Endometrial microvascular endothelial cells (primary cell): ENCODE measurements around the gene CCNL2. TPM values are rescaled to one million over a fixed set of nuclear protein-coding genes. Genes with fewer than 3 reads are reported as not detected.
"Not testable (repeated sequence)": the region's sequence is repeated elsewhere in the genome, so short reads cannot be mapped to it uniquely, and the experiment has no call there.

Experiments
- in situ Hi-C: cut with HindIII; loops from 2 replicates; pipeline ENCODE4 v1.10.0; 2017; ENCODE audit warnings: low sequenced_read_pairs, low pct_unique_long_range_greater_than_20kb; ENCODE audit errors: inconsistent ontology term
- total RNA-seq: library from RNA; depleted of rRNA; stranded (reverse); fragments of >200 nt; gene quantifications from one replicate; pipeline ENCODE4 v1.2.3, GENCODE V29; 2015; ENCODE audit errors: inconsistent ontology term

The CCNL2 gene
- total RNA-seq, 1 donor from 2014 or later = 85.4 TPM

GRCh38 chr1:1432951-1433803 lies 34.0 kb upstream of the CCNL2 start:
- in situ Hi-C loops = no loop called here

DNA sequence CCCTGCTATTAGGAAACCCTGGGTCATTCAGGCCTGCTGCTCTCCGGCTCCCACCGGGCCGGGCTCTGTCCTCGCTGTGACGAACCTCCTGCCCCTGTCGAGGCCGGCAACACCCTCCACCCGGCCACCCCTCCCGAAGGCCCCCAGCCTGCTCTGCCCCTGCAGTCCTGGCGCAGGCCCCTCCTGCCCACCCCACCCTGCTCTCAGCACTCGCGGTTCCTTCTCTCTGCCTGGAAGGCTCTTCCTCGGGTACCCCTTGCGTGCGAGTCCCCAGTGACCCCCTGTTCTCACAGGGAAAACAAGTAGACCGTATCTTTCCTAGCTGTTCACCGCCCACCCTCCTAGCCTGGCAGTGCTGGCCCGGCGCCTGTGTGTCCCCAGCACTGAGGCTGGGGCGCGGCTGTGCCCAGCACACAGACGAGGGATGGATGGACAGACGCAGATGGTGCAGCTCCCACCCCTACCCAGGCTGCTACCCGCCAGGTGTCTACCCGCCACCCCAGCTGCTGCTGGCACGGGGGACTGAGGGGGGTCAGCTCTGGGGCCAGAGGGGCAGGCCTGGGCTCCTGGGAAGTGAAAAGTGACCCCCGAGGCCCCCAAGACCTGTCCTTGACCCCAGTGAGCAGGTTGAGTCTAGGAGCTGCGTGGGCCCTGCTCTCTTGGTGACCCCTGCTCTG lies 33.3 kb upstream of the CCNL2 start:
- in situ Hi-C loops = no loop called here

GRCh38 chr1:1431845-1432273 lies 32.7 kb upstream of the CCNL2 start:
- in situ Hi-C loops = no loop called here

GRCh38 chr1:1430992-1431844 lies 32.1 kb upstream of the CCNL2 start:
- in situ Hi-C loops = no loop called here

- in situ Hi-C loops = no loop called here
Observed at GRCh38 chr1:1430114-1430982, 31.2 kb upstream of the CCNL2 start.

GRCh38 chr1:1429671-1430073 lies 30.5 kb upstream of the CCNL2 start:
- in situ Hi-C loops = no loop called here

- in situ Hi-C loops = not testable (repeated sequence)
Observed at GRCh38 chr1:1428967-1429366, 29.8 kb upstream of the CCNL2 start.

GRCh38 chr1:1428174-1428573 lies 29.0 kb upstream of the CCNL2 start:
- in situ Hi-C loops = no loop called here

GRCh38 chr1:1427820-1428148 lies 28.6 kb upstream of the CCNL2 start:
- in situ Hi-C loops = no loop called here

- in situ Hi-C loops = no loop called here
Observed at GRCh38 chr1:1427106-1427819, 28.1 kb upstream of the CCNL2 start.

DNA sequence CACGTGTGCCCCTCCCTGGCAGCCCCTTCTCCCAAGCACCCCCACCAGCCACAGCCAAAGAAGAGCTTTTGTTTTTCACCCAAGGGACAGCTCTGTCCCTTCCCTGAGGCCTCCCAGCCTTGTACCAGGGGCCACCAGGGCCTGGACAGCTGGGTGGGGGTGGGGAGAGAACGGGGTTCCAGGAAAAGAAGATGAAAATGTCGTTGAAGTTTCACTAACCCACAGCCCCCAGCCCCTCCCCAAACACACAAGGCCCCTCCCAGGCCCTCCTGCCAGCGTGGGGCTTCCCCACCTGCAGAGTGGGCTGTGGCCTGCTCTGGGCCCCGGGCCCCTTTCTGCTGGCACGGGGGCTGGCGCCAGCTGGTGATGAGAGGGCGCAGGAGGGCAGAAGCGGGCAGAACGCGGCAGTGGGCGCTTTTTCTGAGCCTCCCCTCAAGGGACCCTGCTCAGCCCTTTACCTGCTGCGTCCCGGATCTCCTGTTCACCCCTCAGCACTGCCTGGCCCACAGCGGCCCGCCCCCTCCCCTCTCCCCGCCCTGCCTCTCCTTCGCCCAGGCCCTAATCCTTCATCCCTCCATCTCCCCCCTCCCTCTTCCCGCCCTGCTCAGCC lies 27.5 kb upstream of the CCNL2 start:
- in situ Hi-C loops = no loop called here

GRCh38 chr1:1425753-1426495 lies 26.8 kb upstream of the CCNL2 start:
- in situ Hi-C loops = no loop called here

GRCh38 chr1:1425426-1425752 lies 26.3 kb upstream of the CCNL2 start:
- in situ Hi-C loops = no loop called here

DNA sequence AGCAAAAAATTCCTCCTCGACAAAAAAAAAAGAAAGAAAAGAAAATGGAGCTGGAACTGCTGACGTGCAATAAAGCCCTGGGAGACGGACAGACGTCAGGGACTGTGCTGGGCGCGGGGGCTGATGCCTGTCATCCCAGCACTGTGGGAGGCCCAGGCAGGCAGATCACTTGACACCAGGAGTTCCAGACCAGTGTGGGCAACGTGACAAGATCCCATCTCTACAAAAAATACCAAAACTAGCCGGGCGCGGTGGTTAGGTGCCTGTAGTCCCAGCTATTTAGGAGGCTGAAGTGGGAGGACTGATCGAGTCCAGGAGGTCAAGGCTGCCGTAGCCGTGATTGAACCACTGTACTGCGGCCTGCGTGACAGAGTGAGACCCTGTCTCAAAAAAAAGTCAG lies 25.6 kb upstream of the CCNL2 start:
- in situ Hi-C loops = no loop called here

GRCh38 chr1:1423245-1423597 lies 24.1 kb upstream of the CCNL2 start:
- in situ Hi-C loops = no loop called here

- in situ Hi-C loops = no loop called here
Observed at GRCh38 chr1:1422465-1423244, 23.5 kb upstream of the CCNL2 start.
